GM15510 (cell line): Measurements from ENCODE around the gene RNF10.

ENCODE experiments used
- POLR2A ChIP-seq: IDR thresholded peaks from 3 replicates; pipeline ENCODE4 v1.6.1; 2011; ENCODE audit warnings: borderline replicate concordance; ENCODE audit not compliant: insufficient read length; ENCODE audit errors: extremely low read depth

The RNF10 gene

DNA sequence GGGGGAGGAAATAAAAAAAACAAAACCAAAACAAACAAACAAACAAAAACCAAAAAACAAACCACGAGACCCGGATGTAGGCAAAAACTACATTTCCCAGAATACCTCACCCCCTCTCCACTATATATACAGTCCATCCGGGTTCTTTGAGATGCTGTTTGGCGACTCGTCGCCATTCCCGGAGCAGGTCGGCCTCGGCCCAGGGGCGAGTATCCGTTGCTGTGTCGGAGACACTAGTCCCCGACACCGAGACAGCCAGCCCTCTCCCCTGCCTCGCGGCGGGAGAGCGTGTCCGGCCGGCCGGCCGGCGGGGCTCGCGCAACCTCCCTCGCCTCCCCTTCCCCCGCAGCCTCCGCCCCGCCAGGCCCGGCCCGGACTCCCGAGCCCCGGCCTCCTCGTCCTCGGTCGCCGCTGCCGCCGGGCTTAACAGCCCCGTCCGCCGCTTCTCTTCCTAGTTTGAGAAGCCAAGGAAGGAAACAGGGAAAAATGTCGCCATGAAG, at the start of gene RNF10:
Gene RNF10, plus strand, starts transcription at position 154 of the 500 bp plus-strand sequence. CDS start 456 bp downstream, outside the sequence.
- peak; percentile 94 for TF ChIP-seq POLR2A

GRCh38 chr12:120485961-120486881, 47.9 kb upstream of the RNF10 start:
- no peak for TF ChIP-seq POLR2A

DNA sequence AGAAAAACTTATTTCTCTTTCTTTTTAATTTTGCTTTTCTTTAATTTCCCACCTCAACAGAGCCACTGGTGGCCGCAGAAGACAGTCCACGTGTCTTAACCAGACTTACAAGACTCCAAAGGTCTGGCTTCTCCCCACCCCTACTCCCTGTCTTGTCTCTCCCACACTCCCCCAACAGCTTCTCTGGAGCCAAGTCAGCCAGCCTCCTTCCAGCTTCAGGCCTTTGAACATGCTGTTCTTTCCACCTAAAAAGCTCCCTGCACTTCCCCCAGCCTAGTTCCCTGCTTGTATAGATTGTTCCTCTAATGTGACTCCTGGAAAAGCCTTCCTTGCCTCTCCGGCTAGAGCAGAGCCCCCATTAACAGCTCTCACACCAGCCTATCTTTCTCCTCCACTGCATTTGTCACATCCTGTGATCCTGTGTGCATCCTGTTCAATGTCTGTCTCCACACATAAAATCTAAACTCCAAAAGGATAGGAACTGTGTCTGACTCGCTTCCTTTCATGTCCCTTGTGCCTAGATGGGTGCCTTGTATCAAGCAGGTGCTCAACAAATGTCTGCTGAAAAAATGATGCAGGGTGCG, 46.0 kb upstream of the RNF10 start:
- TF ChIP-seq POLR2A = no peak

GRCh38 chr12:120489018-120489417, 45.1 kb upstream of the RNF10 start:
- TF ChIP-seq POLR2A = no peak

DNA sequence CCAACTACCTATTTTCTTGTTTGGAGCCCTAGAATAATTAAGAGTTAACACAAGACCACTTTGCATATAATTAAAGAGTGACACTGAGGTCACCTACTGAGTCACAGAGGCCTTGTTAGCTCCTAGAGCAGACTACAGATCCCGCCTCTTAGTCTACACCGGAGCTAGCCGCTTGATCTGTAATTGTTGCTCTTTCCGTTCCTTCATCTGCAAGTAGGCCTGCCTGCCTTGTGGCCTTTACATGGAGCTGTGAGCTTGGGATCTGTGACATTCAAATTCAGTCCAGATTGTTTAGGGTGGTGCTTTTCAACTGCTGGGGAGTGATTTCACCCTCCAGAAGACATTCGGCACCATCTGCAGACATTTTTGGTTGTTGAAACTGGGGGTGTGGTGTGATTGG, 43.8 kb upstream of the RNF10 start:
- TF ChIP-seq POLR2A = no peak

DNA sequence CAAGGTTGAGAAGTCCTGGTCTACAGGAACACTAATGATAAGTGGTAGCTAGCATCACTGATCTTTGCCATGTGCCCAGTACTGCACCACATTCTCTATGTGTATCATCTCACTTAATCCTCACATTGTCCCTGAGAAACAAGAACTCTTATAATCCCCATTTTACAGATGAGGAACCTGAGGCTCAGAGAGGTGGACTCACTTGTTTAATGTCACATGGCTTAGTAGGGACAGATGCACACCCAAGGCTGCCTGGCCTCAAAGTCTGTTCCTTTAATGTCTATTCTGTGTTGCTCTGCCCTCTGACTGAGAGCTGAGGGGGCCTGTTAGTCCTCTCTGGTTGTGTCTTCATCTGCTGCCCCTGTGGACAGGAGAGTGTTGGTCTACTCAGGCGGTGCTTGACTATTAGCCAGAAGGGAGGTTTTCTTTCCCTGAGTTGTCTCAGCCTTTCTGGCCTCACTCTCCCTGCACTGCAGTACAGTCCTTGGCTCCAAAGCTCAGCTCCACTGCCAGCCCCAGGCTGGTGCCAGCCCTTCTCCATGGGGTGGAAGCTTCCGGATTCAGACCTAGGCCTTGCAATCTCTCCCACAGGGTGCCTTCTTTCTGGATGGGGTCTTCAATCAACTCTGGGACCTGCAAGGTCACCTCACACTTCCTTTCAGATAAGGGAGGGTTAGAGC, 43.2 kb upstream of the RNF10 start:
- no peak for TF ChIP-seq POLR2A

GRCh38 chr12:120495186-120495730, 38.9 kb upstream of the RNF10 start:
- TF ChIP-seq POLR2A = no peak

DNA sequence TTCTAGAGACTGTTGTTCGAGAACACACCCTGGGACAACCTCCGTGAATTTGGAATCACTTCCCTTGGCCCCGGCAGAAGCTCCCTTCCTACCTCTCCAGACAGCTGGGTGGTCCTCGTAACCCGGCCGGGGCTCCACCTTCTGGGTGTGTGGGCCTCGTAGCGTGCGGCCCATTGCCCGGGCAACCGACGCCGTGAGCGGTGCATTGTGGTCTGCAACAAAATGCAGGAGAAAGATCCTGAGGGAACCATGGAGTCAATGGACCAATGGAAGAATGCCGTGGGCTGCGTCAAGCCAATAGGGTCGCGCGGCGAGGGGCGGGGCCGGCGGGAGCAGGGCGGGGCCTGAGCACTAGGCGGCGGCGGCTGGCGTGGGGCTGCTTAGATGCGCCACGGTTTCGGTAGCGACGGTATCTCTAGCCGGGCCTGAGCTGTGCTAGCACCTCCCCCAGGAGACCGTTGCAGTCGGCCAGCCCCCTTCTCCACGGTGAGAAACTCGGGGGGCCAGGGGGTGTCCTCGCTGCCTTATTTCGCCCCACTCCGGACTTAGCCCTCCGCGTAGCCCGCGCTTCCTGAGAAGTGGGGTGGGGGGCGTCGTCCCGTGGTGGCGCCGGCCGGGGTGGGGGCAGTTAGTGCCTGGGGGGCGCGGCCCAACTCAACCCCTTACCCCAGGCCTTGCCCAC, 38.3 kb upstream of the RNF10 start, which contains the start of gene DYNLL1:
Gene DYNLL1, plus strand, starts transcription at position 383 of the 682 bp plus-strand sequence. CDS start 309 bp downstream, outside the sequence.
- peak; percentile 97 for TF ChIP-seq POLR2A

DNA sequence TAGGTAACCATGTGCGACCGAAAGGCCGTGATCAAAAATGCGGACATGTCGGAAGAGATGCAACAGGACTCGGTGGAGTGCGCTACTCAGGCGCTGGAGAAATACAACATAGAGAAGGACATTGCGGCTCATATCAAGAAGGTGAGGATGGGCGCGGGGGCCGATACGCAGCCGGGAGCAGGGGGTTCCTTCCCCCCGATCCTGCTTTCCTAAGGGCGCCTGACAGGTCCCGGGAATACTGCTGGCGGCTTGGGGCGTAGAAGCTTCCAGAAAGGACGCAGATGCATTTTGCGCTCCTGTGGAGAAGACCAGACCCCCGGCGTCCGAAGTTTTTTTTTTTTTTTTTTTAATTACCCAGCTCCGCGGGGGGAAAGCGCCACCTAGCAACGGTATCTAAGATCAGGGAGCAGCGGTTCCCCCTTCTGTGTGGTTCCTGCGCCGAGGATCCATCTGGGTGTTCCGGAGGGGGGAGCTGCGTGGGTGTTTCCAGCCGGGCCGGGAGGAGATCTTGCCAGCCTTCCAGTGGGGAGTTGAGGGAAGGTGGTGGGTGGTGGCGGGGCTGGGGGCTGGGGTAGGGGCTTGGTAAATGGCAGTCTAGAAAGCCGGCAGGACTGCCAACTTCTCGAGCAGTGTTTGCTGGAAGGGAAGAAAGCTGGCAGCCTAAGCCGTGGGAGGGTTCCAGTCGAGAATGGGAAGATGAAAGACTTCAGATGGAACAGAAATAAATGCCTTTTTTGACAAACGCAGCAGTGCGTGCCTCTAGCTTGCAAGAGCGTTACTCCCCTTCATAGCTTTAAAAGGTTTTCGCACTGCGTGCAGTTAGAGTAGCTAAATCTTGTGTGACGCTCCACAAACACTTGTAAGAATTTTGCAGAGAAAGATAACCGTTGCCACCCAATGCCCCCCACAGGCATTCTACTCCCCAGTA, 37.5 kb upstream of the RNF10 start:
- TF ChIP-seq POLR2A = no peak

DNA sequence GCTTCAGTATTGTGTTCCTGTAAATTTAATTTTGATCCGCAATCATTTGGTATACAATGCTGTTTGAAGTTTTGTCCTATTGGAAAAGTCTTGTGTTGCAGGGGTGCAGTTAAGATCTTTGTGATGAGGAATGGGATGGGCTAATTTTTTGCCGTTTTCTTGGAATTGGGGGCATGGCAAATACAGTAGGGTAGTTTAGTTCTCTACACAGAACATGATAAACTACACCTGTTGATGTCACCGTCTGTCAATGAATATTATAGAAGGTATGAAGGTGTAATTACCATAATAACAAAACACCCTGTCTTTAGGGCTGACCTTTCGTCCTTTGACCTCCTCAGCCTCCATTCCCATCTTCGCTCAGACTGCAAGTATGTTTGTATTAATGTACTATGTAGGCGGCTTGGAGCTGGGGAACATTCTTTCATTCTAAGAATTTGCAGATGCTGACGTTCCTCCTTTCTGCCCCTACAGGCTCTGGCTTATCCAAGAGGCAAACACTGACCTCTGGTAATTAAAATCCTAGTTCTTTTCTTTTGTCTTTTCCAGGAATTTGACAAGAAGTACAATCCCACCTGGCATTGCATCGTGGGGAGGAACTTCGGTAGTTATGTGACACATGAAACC, 36.5 kb upstream of the RNF10 start:
- TF ChIP-seq POLR2A = no peak

- no peak for TF ChIP-seq POLR2A
Observed at GRCh38 chr12:120498870-120499515, 35.2 kb upstream of the RNF10 start.

DNA sequence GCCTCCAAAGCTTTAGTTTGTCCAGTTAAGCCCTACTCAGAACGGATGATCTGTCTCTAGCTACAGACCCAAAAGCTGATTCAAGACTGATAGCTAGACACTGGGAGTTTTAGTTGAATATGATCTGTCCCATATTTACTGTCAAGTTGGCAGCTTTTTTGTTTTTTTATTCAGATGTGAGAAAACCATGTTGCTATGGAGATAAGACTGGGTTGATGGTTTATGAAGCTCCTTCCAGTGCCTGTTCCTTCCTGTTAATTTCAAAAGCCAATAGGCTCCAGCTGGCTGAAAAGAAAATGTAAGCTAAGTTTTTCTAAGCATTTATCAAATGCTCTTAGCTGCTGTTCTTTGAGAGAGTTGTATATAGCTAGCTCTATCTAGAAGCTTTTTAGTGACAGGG, 33.6 kb upstream of the RNF10 start:
- TF ChIP-seq POLR2A = no peak
